A549 (cell line): ENCODE measurements around the gene KEL.

ENCODE experiments used
- CTCF ChIP-seq: fragments of >200 bp; sonication (Bioruptor Twin); formaldehyde crosslinking; IDR thresholded peaks from 3 replicates; pipeline ENCODE4 v1.5.1; 2016
- EP300 ChIP-seq, 2 experiments: fragments of >200 bp; sonication (Bioruptor Twin); formaldehyde crosslinking; IDR thresholded peaks; 2 replicates in 1 of 2; 3 replicates in 1 of 2; pipeline ENCODE4 v1.6.1; 2016 to 2017
- JUN ChIP-seq, 2 experiments: fragments of >200 bp; sonication (Bioruptor Twin); formaldehyde crosslinking; IDR thresholded peaks; 2 replicates in 1 of 2; 3 replicates in 1 of 2; pipeline ENCODE4 v1.6.1; 2016 to 2017
- JUNB ChIP-seq: fragments of >200 bp; sonication (Bioruptor Twin); formaldehyde crosslinking; IDR thresholded peaks from 2 replicates; pipeline ENCODE4 v1.6.1; 2016
- MYC ChIP-seq: IDR thresholded peaks from 2 replicates; pipeline ENCODE4 v1.6.1; 2012; ENCODE audit warnings: mild to moderate bottlenecking, inconsistent platforms, low read length, improper control_type of control experiment, borderline replicate concordance
- POLR2A ChIP-seq: IDR thresholded peaks from 2 replicates; pipeline ENCODE4 v1.6.1; 2012; ENCODE audit warnings: mild to moderate bottlenecking, low read length

- TF ChIP-seq CTCF = no peak
- TF ChIP-seq JUN (IDR thresholded peaks at IDR 0.05) = no peak
- TF ChIP-seq EP300 (IDR thresholded peaks at IDR 0.05) = no peak
- TF ChIP-seq JUNB = no peak
- no peak for TF ChIP-seq POLR2A
- no peak for TF ChIP-seq MYC
These were observed 46.8 kb downstream of the KEL start for GRCh38 chr7:142915315-142915714.
